GM18498 (cell line): Measurements from ENCODE around the gene FAM216B.
"Not testable (repeated sequence)": the region's sequence is repeated elsewhere in the genome, so short reads cannot be mapped to it uniquely, and the experiment has no call there.

Source experiments
- ATAC-seq: cut with Tn5 transposase; IDR thresholded peaks from one replicate; pipeline ENCODE4 v1.9.1; 2021; ENCODE audit warnings: mild to moderate bottlenecking, moderate library complexity; ENCODE audit not compliant: unreplicated experiment

Gene FAM216B

GRCh38 chr13:42781352-42781751, at the start of gene FAM216B:
FAM216B (plus strand) TSS chr13:42781584; CDS start chr13:42784068, 2,484 bp downstream.
- no peak for ATAC-seq

DNA sequence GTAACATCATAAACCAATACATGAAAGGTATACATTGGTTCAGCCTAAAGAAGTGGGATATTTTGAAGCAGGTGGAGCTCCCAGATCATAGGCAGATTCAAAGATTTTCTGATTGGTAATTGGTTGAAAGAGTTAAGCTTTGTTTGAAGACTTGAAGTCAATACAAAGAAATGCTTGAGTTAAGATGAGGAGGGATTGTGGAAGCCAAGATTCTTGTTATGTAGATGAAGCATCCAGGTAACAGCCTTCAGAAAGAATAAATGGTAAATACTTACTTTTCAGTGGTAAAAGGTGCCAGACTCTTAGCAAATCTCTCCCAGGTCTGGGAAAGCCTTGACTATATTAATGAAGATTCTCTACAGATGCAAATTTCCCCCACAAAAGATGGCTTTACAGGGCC, 49.3 kb upstream of the FAM216B start:
- no peak for ATAC-seq

- no peak for ATAC-seq
Measured at GRCh38 chr13:42733046-42733445, 48.3 kb upstream of the FAM216B start.

DNA sequence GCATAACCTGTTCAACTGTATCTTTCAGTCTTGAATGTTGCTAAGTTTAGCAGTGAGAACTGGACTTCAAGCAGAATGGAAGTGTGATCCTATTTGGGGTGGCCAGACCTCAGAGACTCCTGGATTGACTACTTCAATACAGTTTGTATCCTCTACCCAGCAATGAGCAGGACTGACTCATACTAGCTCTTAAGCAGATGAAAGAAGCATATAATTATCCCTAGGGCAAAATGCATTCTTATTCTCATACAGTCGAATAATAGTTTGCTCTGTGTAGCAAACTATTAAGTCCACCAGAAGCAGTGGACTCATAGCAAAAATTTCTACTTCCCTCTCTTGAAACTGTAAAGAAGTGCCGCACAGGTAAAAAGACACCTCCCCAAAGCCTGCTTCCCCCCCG, 46.4 kb upstream of the FAM216B start:
- no peak for ATAC-seq

- no peak for ATAC-seq
Measured at GRCh38 chr13:42740753-42741152, 40.6 kb upstream of the FAM216B start.

- no peak for ATAC-seq
Measured at GRCh38 chr13:42741914-42742313, 39.5 kb upstream of the FAM216B start.

GRCh38 chr13:42745655-42746054, 35.7 kb upstream of the FAM216B start:
- ATAC-seq: no peak

DNA sequence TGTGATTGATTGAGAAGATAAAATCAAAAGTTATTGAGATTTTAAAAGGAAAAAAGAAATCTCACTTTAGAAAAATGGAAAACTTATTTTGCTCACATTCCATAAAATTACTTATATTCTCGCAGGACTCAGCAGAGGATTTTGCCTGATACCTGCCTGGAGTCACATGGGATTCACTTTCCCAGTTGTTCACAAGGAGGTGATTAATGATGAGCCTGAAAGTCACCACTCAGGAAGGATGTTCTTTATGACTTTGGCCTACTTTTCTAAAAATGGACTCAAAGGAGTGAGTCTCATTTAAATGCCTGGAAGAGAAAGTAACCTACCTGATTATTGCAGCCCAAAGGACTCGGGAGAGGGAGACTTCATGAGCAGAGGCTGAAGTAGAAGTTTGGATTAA, 34.5 kb upstream of the FAM216B start:
- ATAC-seq: no peak

GRCh38 chr13:42747399-42747873, 33.9 kb upstream of the FAM216B start:
- ATAC-seq: no peak

- ATAC-seq: no peak
Measured at GRCh38 chr13:42750794-42751193, 30.6 kb upstream of the FAM216B start.

DNA sequence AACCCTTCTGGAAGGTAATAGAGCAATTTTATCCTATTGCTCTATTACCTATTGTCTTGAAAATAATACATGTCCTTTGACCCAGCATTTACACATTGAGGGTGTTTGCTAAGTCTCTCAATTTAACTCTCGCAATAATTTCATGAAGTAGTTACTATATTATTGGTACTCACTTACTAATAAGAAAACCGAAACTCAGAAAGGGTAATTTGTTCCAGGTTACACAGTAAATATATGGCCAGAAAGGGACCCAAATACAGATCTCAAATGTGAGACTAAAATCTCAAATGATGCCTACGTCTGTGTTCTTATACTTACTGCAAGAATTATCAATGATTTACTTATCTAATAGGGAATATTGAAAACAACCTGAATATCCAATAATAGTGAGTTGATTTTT, 29.7 kb upstream of the FAM216B start:
- ATAC-seq: peak; percentile 59

DNA sequence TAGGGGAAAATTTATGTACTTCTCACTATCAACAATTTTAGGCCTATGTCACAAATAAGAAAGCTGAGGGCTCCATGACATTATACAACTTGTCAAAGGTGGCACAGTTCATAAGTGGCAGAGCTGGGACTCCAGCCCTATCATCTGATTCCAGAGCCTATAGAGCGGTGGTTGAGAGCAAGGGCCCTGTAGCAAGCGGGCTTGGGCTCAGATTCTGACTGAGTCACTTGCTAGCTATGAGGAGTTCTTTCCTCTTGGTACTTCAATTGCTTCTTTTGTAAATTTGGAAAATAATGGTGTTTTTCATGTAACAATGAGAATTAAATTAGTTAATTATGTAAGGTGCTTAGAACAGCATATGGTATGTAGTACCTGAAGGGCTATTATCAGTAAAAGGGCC, 28.7 kb upstream of the FAM216B start:
- no peak for ATAC-seq

DNA sequence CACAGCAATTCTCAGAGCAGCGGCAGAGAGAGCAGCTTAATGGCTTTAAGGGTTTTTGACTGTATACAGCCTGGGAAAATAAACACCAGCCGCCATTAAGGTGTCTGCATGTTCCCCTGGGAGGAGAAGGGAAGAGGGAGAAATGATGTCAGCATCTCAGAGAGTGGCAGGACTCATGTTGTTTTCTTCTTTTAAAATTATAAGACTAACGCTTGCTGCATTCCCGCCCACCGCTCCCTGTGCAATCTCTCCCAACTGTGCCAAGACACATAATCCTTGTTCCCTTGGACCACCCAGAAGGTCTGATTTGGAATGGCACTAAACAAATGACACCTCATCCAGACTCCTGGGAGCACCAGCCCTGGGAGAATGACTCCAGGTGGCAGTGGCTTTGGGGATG, 27.7 kb upstream of the FAM216B start:
- ATAC-seq: no peak

GRCh38 chr13:42754801-42755510, 26.4 kb upstream of the FAM216B start:
- no peak for ATAC-seq

DNA sequence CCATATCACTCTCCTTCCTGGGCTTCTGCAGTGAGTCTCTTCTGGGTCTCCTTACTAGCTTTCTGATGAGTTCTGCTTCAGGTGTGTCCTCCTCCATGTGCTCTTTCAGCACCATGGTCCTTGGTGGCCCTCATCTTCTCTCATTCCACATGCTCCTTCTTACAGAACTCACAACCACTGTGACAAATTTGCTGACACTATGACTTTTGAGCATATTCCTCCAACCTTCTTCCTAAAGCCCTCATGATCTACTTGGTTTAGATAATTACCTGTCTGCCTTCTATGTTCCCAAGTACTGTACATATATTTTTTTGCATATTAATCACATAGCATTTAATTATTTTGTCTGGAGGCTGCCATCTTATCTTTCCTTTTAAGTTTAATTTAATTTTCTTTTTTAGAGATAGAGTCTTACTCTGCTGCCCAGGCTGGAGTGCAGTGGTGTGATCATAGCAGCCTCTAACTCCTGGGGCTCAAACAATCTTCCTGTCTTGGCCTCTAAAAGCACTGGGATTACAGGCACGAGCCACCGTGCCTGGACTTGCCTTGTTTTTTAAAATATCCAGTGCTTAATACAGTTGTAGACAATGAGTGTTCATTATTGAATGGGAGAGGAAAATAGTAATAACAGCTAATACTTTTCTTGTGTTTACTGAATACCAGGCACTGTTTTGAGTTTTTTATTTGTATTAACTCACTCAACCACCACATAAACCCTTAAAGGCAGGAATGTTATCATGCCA, 23.5 kb upstream of the FAM216B start:
- ATAC-seq: no peak

GRCh38 chr13:42758515-42758914, 22.9 kb upstream of the FAM216B start:
- ATAC-seq: no peak

DNA sequence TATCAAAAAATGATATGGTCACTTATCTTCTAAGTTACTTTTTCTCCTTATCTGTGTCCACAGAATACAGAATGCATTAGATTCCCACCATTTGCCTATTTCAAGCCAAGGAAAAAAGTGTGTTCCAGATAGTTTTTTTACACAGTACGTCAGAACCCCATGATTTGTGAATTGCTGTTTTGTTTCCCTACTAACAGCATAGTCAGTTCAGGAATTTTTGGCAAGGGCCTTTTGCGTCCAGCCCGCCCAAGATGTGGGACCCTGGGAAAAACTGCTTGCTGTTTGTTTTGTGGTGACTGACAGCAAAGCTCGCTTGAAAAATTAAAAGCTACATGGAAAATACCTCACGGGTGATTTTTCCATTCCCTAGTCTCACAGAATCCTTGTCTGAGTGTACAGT, 20.4 kb upstream of the FAM216B start:
- no peak for ATAC-seq

DNA sequence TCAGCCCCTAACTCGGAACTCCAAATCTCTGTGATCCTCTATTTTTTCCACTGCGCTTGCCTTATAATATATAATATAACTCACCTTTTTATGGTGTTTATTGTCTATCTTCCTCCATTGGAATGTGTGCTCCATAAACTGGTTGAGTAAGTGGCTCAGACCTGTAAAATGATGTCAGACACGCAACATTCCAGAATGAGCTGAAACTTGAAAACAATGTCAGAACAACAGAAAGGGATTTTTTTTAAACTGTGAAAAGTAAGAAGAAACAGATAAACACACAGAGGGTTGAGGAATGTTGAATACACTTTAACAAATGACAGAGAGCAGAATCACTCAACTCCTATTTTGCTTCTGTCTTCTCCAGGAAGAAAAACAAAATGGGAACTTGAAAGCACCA, 19.1 kb upstream of the FAM216B start:
- ATAC-seq: no peak

- no peak for ATAC-seq
Measured at GRCh38 chr13:42762917-42763316, 18.5 kb upstream of the FAM216B start.

DNA sequence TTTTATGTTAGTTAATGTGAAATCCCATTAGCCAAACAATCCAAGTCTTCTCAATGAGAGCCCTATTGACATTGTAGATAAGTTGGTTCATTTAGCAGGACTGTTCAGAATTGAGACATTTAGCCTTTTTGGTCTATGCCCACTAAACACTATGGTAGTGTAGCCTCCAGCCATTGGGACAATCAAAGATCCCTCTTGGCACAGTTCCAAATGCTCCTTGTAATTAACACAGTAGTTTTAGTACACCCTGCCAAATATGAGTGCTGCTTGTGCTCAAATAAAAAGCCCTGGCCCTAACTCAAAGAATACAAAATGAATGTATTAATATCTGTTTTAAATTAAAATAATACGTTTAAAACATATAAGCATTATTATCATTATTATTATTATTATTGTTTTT, 15.4 kb upstream of the FAM216B start:
- ATAC-seq: no peak

DNA sequence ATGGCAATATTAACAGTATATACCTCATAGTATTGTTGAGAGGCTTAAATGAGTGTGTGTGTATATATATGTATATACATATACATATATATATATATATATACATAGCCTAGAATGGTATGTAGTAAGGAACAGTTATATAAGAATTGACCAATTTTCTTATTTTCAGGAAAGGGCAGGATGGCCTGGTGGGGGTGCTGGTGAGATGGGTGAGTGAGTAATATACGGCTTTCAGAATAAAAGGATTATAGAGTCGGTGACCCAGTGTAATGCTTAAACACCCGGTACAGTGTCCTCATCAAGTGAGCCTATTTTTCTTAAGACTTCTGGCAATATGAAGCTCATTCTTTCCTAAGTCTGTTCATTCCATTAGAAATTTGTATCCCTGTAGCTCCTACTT, 11.7 kb upstream of the FAM216B start:
- no peak for ATAC-seq

- not testable (repeated sequence) for ATAC-seq
Measured at GRCh38 chr13:42776558-42776957, 4.8 kb upstream of the FAM216B start.
